ENCODE measurements around the gene MBTD1. TPM values are rescaled to one million over a fixed set of nuclear protein-coding genes. Genes with fewer than 3 reads are reported as not detected.
A peak's percentile ranks its signal among the peaks of the same experiment; 100 is the strongest.
"Not testable (repeated sequence)": the region's sequence is repeated elsewhere in the genome, so short reads cannot be mapped to it uniquely, and the experiment has no call there.

Gene MBTD1
- total RNA-seq, 1 experiment from 2014 or later: 5.3 TPM

- DNase-seq (ENCODE audit: low read depth): no peak
These were observed 3.7 kb downstream of the MBTD1 start for GRCh38 chr17:51256101-51256500.

GRCh38 chr17:51255673-51256072, 4.2 kb downstream of the MBTD1 start:
- DNase-seq (ENCODE audit: low read depth): no peak

- peak; percentile 69 for DNase-seq (ENCODE audit: low read depth)
These were observed 8.8 kb downstream of the MBTD1 start for GRCh38 chr17:51251010-51251409.

GRCh38 chr17:51250314-51250840, 9.5 kb downstream of the MBTD1 start:
- no peak for DNase-seq (ENCODE audit: low read depth)

- DNase-seq (ENCODE audit: low read depth): no peak
These were observed 14.3 kb downstream of the MBTD1 start for GRCh38 chr17:51245535-51245934.

GRCh38 chr17:51244041-51244440, 15.8 kb downstream of the MBTD1 start:
- no peak for DNase-seq (ENCODE audit: low read depth)

GRCh38 chr17:51240275-51240674, 19.6 kb downstream of the MBTD1 start:
- DNase-seq (ENCODE audit: low read depth): no peak

- DNase-seq (ENCODE audit: low read depth): no peak
These were observed 21.5 kb downstream of the MBTD1 start for GRCh38 chr17:51238255-51238887.

- no peak for DNase-seq (ENCODE audit: low read depth)
These were observed 25.7 kb downstream of the MBTD1 start for GRCh38 chr17:51234162-51234561.

GRCh38 chr17:51231999-51232398, 27.9 kb downstream of the MBTD1 start:
- DNase-seq (ENCODE audit: low read depth): no peak

- DNase-seq (ENCODE audit: low read depth): no peak
These were observed 29.5 kb downstream of the MBTD1 start for GRCh38 chr17:51230306-51230705.

GRCh38 chr17:51229889-51230288, 30.0 kb downstream of the MBTD1 start:
- DNase-seq (ENCODE audit: low read depth): no peak

- no peak for DNase-seq (ENCODE audit: low read depth)
These were observed 31.7 kb downstream of the MBTD1 start for GRCh38 chr17:51228161-51228560.

GRCh38 chr17:51225523-51225922, 34.3 kb downstream of the MBTD1 start:
- not testable (repeated sequence) for DNase-seq (ENCODE audit: low read depth)

GRCh38 chr17:51224402-51225262, 35.2 kb downstream of the MBTD1 start:
- no peak for DNase-seq (ENCODE audit: low read depth)

GRCh38 chr17:51221322-51221721, 38.5 kb downstream of the MBTD1 start:
- no peak for DNase-seq (ENCODE audit: low read depth)

GRCh38 chr17:51217946-51218345, 41.9 kb downstream of the MBTD1 start:
- no peak for DNase-seq (ENCODE audit: low read depth)

- no peak for DNase-seq (ENCODE audit: low read depth)
These were observed 44.9 kb downstream of the MBTD1 start for GRCh38 chr17:51214920-51215319.

GRCh38 chr17:51203838-51204237, 56.0 kb downstream of the MBTD1 start:
- DNase-seq (ENCODE audit: low read depth): no peak

GRCh38 chr17:51200846-51201245, 59.0 kb downstream of the MBTD1 start:
- DNase-seq (ENCODE audit: low read depth): no peak

- no peak for DNase-seq (ENCODE audit: low read depth)
These were observed 59.6 kb downstream of the MBTD1 start for GRCh38 chr17:51200295-51200694.

- no peak for DNase-seq (ENCODE audit: low read depth)
These were observed 62.1 kb downstream of the MBTD1 start for GRCh38 chr17:51197754-51198153.

GRCh38 chr17:51191895-51192294, 68.0 kb downstream of the MBTD1 start:
- no peak for DNase-seq (ENCODE audit: low read depth)
